Stimulated activated CD4-positive, alpha-beta T cell treated with anti-CD3 and anti-CD28 coated beads, Interleukin-15, amount 100 ng/mL, for 1 hour (primary cell): Measurements from ENCODE around the gene CDH11.

Experiments used
- DNase-seq, 2 donors: peaks; one replicate each; pipeline ENCODE4 v3.0.0-alpha.2; 2020; ENCODE audit warnings: low read depth in 1 of 2, low spot score in 1 of 2

The CDH11 gene

GRCh38 chr16:65071433-65072311 is 50.2 kb downstream of the CDH11 start:
- DNase-seq = no peak

- no peak for DNase-seq
Measured at GRCh38 chr16:65070831-65071432, 50.9 kb downstream of the CDH11 start.

GRCh38 chr16:65069766-65070165 is 52.1 kb downstream of the CDH11 start:
- DNase-seq = no peak

GRCh38 chr16:65069065-65069464 is 52.8 kb downstream of the CDH11 start:
- DNase-seq = no peak

GRCh38 chr16:65068151-65068740 is 53.6 kb downstream of the CDH11 start:
- no peak for DNase-seq

- DNase-seq = no peak
Measured at GRCh38 chr16:65066651-65067050, 55.2 kb downstream of the CDH11 start.

GRCh38 chr16:65065031-65065430 is 56.8 kb downstream of the CDH11 start:
- DNase-seq = no peak

- DNase-seq = no peak
Measured at GRCh38 chr16:65064131-65064530, 57.7 kb downstream of the CDH11 start.

- DNase-seq = no peak
Measured at GRCh38 chr16:65062736-65063583, 58.9 kb downstream of the CDH11 start.

- DNase-seq = no peak
Measured at GRCh38 chr16:65061935-65062518, 59.8 kb downstream of the CDH11 start.

- no peak for DNase-seq
Measured at GRCh38 chr16:65061263-65061662, 60.6 kb downstream of the CDH11 start.

- no peak for DNase-seq
Measured at GRCh38 chr16:65059406-65059980, 62.4 kb downstream of the CDH11 start.

GRCh38 chr16:65057184-65057583 is 64.7 kb downstream of the CDH11 start:
- no peak for DNase-seq

- no peak for DNase-seq
Measured at GRCh38 chr16:65054457-65054856, 67.4 kb downstream of the CDH11 start.

- DNase-seq = no peak
Measured at GRCh38 chr16:65049679-65050078, 72.2 kb downstream of the CDH11 start.

- no peak for DNase-seq
Measured at GRCh38 chr16:65045961-65046360, 75.9 kb downstream of the CDH11 start.

GRCh38 chr16:65044873-65045272 is 77.0 kb downstream of the CDH11 start:
- DNase-seq = no peak

GRCh38 chr16:65044026-65044425 is 77.8 kb downstream of the CDH11 start:
- no peak for DNase-seq

GRCh38 chr16:65042438-65043365 is 79.2 kb downstream of the CDH11 start:
- DNase-seq = no peak

- DNase-seq = no peak
Measured at GRCh38 chr16:65041667-65042066, 80.2 kb downstream of the CDH11 start.
